Mucosa of gallbladder (tissue), 1 donor: Measurements from ENCODE around the gene TP73. TPM values are rescaled to one million over a fixed set of nuclear protein-coding genes. Genes with fewer than 3 reads are reported as not detected.
A peak's percentile ranks its signal among the peaks of the same experiment; 100 is the strongest.

Experiments used
- DNase-seq: peaks from one replicate; pipeline ENCODE4 v3.0.0-alpha.2; 2020; ENCODE audit warnings: low spot score
- total RNA-seq: library from RNA; stranded (reverse); gene quantifications from one replicate; pipeline ENCODE4 v1.2.1, GENCODE V29; 2021
- donor health status: DM: no; HTN: no; CAD: no.

Gene TP73
- total RNA-seq, 1 donor from 2014 or later: 0.17 TPM

- DNase-seq: no peak
These were observed 18.1 kb upstream of the TP73 start for GRCh38 chr1:3634059-3634800.

GRCh38 chr1:3636080-3636479 lies 16.2 kb upstream of the TP73 start:
- no peak for DNase-seq

- no peak for DNase-seq
These were observed 15.8 kb upstream of the TP73 start for GRCh38 chr1:3636531-3636930.

- DNase-seq: no peak
These were observed 14.3 kb upstream of the TP73 start for GRCh38 chr1:3638027-3638426.

GRCh38 chr1:3638676-3639075 lies 13.6 kb upstream of the TP73 start:
- no peak for DNase-seq

GRCh38 chr1:3639397-3639911 lies 12.9 kb upstream of the TP73 start:
- no peak for DNase-seq

- DNase-seq: no peak
These were observed 12.0 kb upstream of the TP73 start for GRCh38 chr1:3640121-3640837.

- no peak for DNase-seq
These were observed 11.1 kb upstream of the TP73 start for GRCh38 chr1:3641046-3641760.

GRCh38 chr1:3641816-3642215 lies 10.5 kb upstream of the TP73 start:
- DNase-seq: no peak

- DNase-seq: no peak
These were observed 9.2 kb upstream of the TP73 start for GRCh38 chr1:3642919-3643675.

- no peak for DNase-seq
These were observed 8.0 kb upstream of the TP73 start for GRCh38 chr1:3644273-3644672.

- no peak for DNase-seq
These were observed 7.1 kb upstream of the TP73 start for GRCh38 chr1:3645247-3645646.

GRCh38 chr1:3645666-3646355 lies 6.5 kb upstream of the TP73 start:
- DNase-seq: no peak

GRCh38 chr1:3646596-3646995 lies 5.7 kb upstream of the TP73 start:
- no peak for DNase-seq

GRCh38 chr1:3649342-3650247 lies 2.7 kb upstream of the TP73 start, which contains the start of gene WRAP73:
Gene WRAP73, minus strand, starts transcription at chr1:3650103. Its CDS starts 104 bp downstream, at chr1:3649999.
- peak; percentile 90 for DNase-seq

GRCh38 chr1:3650248-3651025 lies 1.9 kb upstream of the TP73 start:
- DNase-seq: no peak

GRCh38 chr1:3651026-3651929 lies 1.0 kb upstream of the TP73 start:
- DNase-seq: no peak
